Esophagus squamous epithelium (tissue), 5 donors: Measurements from ENCODE around the gene HBZ. TPM values are rescaled to one million over a fixed set of nuclear protein-coding genes. Genes with fewer than 3 reads are reported as not detected.
"Not testable (repeated sequence)": the region's sequence is repeated elsewhere in the genome, so short reads cannot be mapped to it uniquely, and the experiment has no call there.

Experiments used
- DNase-seq: peaks from one replicate; lab custom pipeline; 2025; lab: John Stamatoyannopoulos, UW
- H3K27ac ChIP-seq, 4 donors: fragments of 200-600 bp; sonication (generic); one replicate each; pipeline ENCODE4 v1.5.1; 2016 to 2019; ENCODE audit warnings: mild to moderate bottlenecking in 1 of 4
- H3K27me3 ChIP-seq, 4 donors: fragments of 200-600 bp; sonication (generic); 1 replicate in 3 of 4; 2 replicates in 1 of 4; pipeline versions ENCODE4 v1.5.1 to v1.6.0; 2017 to 2021; ENCODE audit warnings: antibody characterized with exemption in 1 of 4
- H3K36me3 ChIP-seq, 3 donors: fragments of 200-600 bp; sonication (generic); one replicate each; pipeline ENCODE4 v1.5.1; 2016 to 2019
- H3K4me1 ChIP-seq, 3 donors: fragments of 200-600 bp; sonication (generic); one replicate each; pipeline ENCODE4 v1.5.1; 2017 to 2019
- H3K4me3 ChIP-seq, 4 donors: fragments of 200-600 bp; sonication (generic); 1 replicate in 3 of 4; 2 replicates in 1 of 4; pipeline ENCODE4 v1.5.1; 2016 to 2019; ENCODE audit warnings: mild to moderate bottlenecking in 2 of 4, moderate library complexity in 1 of 4
- H3K9me3 ChIP-seq, 3 donors: fragments of 200-600 bp; sonication (generic); one replicate each; pipeline ENCODE4 v1.5.1; 2016 to 2019
- CTCF ChIP-seq, 6 experiments: fragments of 450-650 bp in 4 of 6; fragments of 200-600 bp in 2 of 6; sonication (generic) in 2 of 6; IDR thresholded peaks; one replicate each; pipeline ENCODE4 v1.5.1; 2016 to 2019; ENCODE audit warnings: antibody characterized with exemption in 6 of 6, mild to moderate bottlenecking in 4 of 6, moderate library complexity in 4 of 6
- POLR2A ChIP-seq, 4 donors: fragments of 450-650 bp; IDR thresholded peaks; one replicate each; pipeline ENCODE4 v1.6.1; 2017; ENCODE audit warnings: antibody characterized with exemption in 4 of 4, mild to moderate bottlenecking in 4 of 4, moderate library complexity in 3 of 4
- WGBS, 2 donors: methylation state at CpG; one replicate each; pipeline ENCODE4 v1.1.5; 2018; 5-methylcytosine and 5-hydroxymethylcytosine counted together
- intact Hi-C: fragments of 100-400 bp; cut with DNase I; formaldehyde crosslinking; loops from one replicate; pipeline ENCODE4 v1.15.0; 2022
- total RNA-seq, 4 donors: library from RNA; depleted of rRNA; stranded (reverse); fragments of >200 nt; gene quantifications; one replicate each; pipeline ENCODE4 v1.1.0, GENCODE V29; 2016
- donor health status: DM: yes; HTN: yes; CAD: no.

Gene HBZ
- total RNA-seq, 4 donors from 2014 or later = not detected

GRCh38 chr16:169014-169413, 16.6 kb downstream of the HBZ start:
- Histone ChIP-seq H3K9me3 (no peaks in the 10 kb centered on the region), H3K27ac (no peak overlapping the region), H3K4me1 (peaks cover 15 to 26% (median 17%) of the 10 kb centered on the region in 3 donors), H3K36me3 (no peaks in the 10 kb centered on the region), H3K27me3 (peaks cover 7 to 80% (median 44%) of the 10 kb centered on the region in 4 donors), H3K4me3 (no peak overlapping the region)
- intact Hi-C loops = no loop called here
- TF ChIP-seq POLR2A (IDR thresholded peaks at IDR 0.05) (no peak), CTCF (IDR thresholded peaks at IDR 0.05) (no peak)
- 30 to 38% methylated on average over 2 of the region's 3 CpGs for whole genome bisulfite sequencing, 2 donors
- DNase-seq = no peak

- H3K27me3 ChIP-seq = peaks cover 7 to 87% (median 47%) of the 10 kb centered on the region in 4 donors
- DNase-seq, intact Hi-C loops, H3K9me3 ChIP-seq, H3K27ac ChIP-seq, H3K36me3 ChIP-seq, H3K4me3 ChIP-seq: not testable (repeated sequence)
- WGBS, 2 donors = 0 to 3% methylated on average over 3 to 5 of the region's 5 CpGs
- peaks cover 15 to 23% (median 16%) of the 10 kb centered on the region in 3 donors for H3K4me1 ChIP-seq
These were observed 17.7 kb downstream of the HBZ start for GRCh38 chr16:170088-170507.

- 0 to 26% methylated on average over 1 of the region's 1 CpG for WGBS, 2 donors
- DNase-seq = no peak
- no peak for TF ChIP-seq CTCF (IDR thresholded peaks at IDR 0.05)
- no peak for TF ChIP-seq POLR2A (IDR thresholded peaks at IDR 0.05)
- Histone ChIP-seq H3K27ac (no peak overlapping the region), H3K4me1 (peaks cover 9 to 17% (median 9%) of the 10 kb centered on the region in 3 donors), H3K9me3 (no peaks in the 10 kb centered on the region), H3K27me3 (peaks cover under 1 to 87% (median 43%) of the 10 kb centered on the region in 4 donors), H3K36me3 (no peaks in the 10 kb centered on the region), H3K4me3 (no peak overlapping the region)
- intact Hi-C loops = no loop called here
These were observed 18.3 kb downstream of the HBZ start for GRCh38 chr16:170788-171187.

- H3K27ac ChIP-seq, intact Hi-C loops, H3K4me3 ChIP-seq, H3K36me3 ChIP-seq, H3K9me3 ChIP-seq, DNase-seq: not testable (repeated sequence)
- Histone ChIP-seq H3K27me3 (peaks cover 0 to 84% (median 33%) of the 10 kb centered on the region in 4 donors), H3K4me1 (peaks cover 0 to 15% (median 0%) of the 10 kb centered on the region in 3 donors)
- WGBS, 2 donors = no CpG with 5 or more reads among the region's 74 CpGs
These were observed 20.0 kb downstream of the HBZ start, which contains the start of gene HBA2 for GRCh38 chr16:172374-172941. HBA2 (plus strand) TSS chr16:172876; CDS start chr16:172913, 37 bp downstream.

GRCh38 chr16:173211-173854, 20.9 kb downstream of the HBZ start:
- WGBS, 2 donors = no CpG with 5 or more reads among the region's 44 CpGs
- H3K9me3 ChIP-seq, H3K27ac ChIP-seq, intact Hi-C loops, DNase-seq, H3K4me3 ChIP-seq, H3K36me3 ChIP-seq: not testable (repeated sequence)
- peaks cover 0 to 84% (median 32%) of the 10 kb centered on the region in 4 donors for H3K27me3 ChIP-seq
- H3K4me1 ChIP-seq = peaks cover 0 to 18% (median 0%) of the 10 kb centered on the region in 3 donors

GRCh38 chr16:173928-174769, 21.7 kb downstream of the HBZ start:
- intact Hi-C loops = not testable (repeated sequence)
- 8 to 18% methylated on average over 4 to 5 of the region's 13 CpGs for WGBS, 2 donors

More at GRCh38 chr16:173928-174769, 21.7 kb downstream of the HBZ start:
- H3K27ac ChIP-seq, H3K9me3 ChIP-seq, H3K4me3 ChIP-seq, H3K36me3 ChIP-seq, DNase-seq: not testable (repeated sequence)
- H3K27me3 ChIP-seq = peaks cover 0 to 84% (median 39%) of the 10 kb centered on the region in 4 donors
- H3K4me1 ChIP-seq = peaks cover 0 to 18% (median 0%) of the 10 kb centered on the region in 3 donors
